ENCODE measurements around the gene RSRC1. TPM values are rescaled to one million over a fixed set of nuclear protein-coding genes. Genes with fewer than 3 reads are reported as not detected.

Gene RSRC1
- total and polyA plus RNA-seq, 2 of the 13 experiments (the other 11 are each of a cell fraction or from before 2014, with no cell fraction given): 4.9 to 63.0 TPM

DNA sequence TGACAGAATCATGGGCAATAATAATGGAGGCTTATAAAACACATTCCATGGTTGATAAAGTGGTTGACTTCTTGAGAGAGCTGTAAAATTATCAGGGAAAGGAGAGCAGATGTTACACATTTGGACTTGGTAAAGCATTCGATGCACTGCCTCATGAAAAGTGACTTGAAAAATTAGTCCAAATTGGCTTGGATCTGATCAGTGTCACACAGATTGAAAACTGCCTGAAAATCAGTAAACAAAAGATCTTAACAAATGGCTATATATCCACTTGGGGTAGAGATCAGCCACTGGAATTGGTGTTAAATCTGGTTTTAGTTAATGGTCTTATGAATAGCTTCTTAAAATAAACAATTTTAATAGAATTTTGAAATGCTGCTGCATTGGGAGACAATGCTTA is 24.0 kb upstream of the RSRC1 start (continued):
- TF ChIP-seq, protein P1, sequence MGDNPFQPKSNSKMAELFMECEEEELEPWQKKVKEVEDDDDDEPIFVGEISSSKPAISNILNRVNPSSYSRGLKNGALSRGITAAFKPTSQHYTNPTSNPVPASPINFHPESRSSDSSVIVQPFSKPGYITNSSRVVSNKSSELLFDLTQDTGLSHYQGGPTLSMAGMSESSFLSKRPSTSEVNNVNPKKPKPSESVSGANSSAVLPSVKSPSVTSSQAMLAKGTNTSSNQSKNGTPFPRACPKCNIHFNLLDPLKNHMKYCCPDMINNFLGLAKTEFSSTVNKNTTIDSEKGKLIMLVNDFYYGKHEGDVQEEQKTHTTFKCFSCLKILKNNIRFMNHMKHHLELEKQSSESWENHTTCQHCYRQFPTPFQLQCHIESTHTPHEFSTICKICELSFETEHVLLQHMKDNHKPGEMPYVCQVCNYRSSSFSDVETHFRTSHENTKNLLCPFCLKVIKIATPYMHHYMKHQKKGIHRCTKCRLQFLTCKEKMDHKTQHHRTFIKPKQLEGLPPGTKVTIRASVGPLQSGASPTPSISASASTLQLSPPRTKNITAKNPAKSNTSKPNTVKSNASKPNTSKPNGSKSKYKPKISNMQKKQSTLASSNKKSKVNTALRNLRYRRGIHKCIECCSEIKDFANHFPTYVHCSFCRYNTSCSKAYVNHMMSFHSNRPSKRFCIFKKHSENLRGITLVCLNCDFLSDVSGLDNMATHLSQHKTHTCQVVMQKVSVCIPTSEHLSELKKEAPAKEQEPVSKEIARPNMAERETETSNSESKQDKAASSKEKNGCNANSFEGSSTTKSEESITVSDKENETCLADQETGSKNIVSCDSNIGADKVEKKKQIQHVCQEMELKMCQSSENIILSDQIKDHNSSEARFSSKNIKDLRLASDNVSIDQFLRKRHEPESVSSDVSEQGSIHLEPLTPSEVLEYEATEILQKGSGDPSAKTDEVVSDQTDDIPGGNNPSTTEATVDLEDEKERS (CRISPR knock-in tag; IDR thresholded peaks at IDR 0.05): no peak
- TF ChIP-seq ZNF124 (CRISPR knock-in tag; IDR thresholded peaks at IDR 0.05): no peak
- no peak for TF ChIP-seq JUNB (CRISPR knock-in tag; IDR thresholded peaks at IDR 0.05; ENCODE audit: borderline replicate concordance)
- no peak for TF ChIP-seq ZC3H4 (CRISPR knock-in tag; IDR thresholded peaks at IDR 0.05; ENCODE audit: borderline replicate concordance)
- no peak for TF ChIP-seq XBP1 (CRISPR knock-in tag; IDR thresholded peaks at IDR 0.05)
- no peak for TF ChIP-seq ZNF7 (CRISPR knock-in tag; IDR thresholded peaks at IDR 0.05)
- no peak for TF ChIP-seq EEA1 (CRISPR knock-in tag; IDR thresholded peaks at IDR 0.05; ENCODE audit: borderline replicate concordance)
- TF ChIP-seq, protein P2, sequence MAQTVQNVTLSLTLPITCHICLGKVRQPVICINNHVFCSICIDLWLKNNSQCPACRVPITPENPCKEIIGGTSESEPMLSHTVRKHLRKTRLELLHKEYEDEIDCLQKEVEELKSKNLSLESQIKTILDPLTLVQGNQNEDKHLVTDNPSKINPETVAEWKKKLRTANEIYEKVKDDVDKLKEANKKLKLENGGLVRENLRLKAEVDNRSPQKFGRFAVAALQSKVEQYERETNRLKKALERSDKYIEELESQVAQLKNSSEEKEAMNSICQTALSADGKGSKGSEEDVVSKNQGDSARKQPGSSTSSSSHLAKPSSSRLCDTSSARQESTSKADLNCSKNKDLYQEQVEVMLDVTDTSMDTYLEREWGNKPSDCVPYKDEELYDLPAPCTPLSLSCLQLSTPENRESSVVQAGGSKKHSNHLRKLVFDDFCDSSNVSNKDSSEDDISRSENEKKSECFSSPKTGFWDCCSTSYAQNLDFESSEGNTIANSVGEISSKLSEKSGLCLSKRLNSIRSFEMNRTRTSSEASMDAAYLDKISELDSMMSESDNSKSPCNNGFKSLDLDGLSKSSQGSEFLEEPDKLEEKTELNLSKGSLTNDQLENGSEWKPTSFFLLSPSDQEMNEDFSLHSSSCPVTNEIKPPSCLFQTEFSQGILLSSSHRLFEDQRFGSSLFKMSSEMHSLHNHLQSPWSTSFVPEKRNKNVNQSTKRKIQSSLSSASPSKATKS (CRISPR knock-in tag; IDR thresholded peaks at IDR 0.05): no peak
- no peak for TF ChIP-seq YEATS2 (CRISPR knock-in tag; IDR thresholded peaks at IDR 0.05; ENCODE audit: borderline replicate concordance)

All from HepG2 (cell line).